HG03064 (cell line): ENCODE results near the gene ABCA13.

Experiments used
- ATAC-seq: cut with Tn5 transposase; IDR thresholded peaks from one replicate; pipeline ENCODE4 v1.9.1; 2021; ENCODE audit warnings: low read depth; ENCODE audit not compliant: unreplicated experiment

ABCA13 gene

DNA sequence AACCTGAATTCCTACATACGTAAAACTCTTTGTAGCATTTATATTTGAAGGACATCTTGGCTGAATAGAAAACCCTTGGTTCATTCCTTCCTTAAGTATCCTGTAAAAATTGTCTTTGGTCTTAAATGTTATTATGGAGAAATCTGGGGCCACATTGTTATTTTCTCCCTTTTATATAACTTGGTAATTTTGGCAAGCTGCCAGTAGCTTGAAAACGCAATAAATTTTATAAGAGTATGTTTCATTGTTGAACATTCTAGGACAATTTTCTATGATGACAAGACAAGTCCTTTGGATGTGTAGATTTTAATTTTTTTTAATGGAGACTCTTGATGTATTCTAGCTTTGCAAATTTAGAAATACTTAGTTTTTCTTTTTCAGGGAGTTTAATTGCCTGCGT is 191.9 kb downstream of the ABCA13 start:
- ATAC-seq, result no peak

GRCh38 chr7:48365010-48365409 is 193.8 kb downstream of the ABCA13 start:
- ATAC-seq, result no peak

DNA sequence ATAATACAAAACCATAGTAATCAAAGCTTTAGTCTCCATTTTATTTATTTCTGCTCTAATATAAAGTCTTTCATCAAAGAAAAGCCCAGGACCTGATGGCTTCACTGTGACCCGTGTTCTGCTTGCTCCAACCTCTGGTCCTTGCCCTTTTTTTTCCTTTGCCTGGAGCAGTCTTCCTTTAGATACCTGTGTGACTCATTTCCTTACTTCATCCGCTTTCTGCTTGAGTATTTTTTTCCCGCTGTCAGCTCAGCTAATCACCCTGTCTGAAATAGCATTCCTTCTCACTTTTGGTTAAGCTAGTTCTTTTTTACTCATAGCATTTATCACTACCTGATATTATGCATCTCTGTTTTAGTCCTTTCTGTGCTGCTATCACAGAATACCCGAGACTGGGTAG is 194.8 kb downstream of the ABCA13 start:
- no peak for ATAC-seq

- ATAC-seq, result no peak
Observed at GRCh38 chr7:48376263-48376662, 205.0 kb downstream of the ABCA13 start.

DNA sequence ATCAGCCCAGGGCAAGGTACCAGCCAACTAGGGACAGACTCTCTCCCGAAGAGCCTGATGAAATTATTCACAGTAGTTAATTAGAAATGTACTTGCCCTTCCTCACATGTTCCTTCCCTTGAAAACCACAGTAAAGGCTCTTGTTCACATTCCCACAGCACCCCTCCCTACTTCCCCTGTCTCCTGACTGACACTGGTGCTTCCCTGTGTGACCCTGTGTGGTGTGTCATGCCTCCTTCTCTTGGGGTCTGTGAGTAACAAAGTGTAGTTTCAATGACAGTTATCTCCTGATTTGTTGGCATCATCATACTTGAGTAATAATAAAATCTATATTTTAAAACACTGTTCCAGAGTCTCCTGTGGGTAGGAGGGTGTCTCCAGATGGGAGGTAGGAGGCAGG is 209.7 kb downstream of the ABCA13 start:
- no peak for ATAC-seq

DNA sequence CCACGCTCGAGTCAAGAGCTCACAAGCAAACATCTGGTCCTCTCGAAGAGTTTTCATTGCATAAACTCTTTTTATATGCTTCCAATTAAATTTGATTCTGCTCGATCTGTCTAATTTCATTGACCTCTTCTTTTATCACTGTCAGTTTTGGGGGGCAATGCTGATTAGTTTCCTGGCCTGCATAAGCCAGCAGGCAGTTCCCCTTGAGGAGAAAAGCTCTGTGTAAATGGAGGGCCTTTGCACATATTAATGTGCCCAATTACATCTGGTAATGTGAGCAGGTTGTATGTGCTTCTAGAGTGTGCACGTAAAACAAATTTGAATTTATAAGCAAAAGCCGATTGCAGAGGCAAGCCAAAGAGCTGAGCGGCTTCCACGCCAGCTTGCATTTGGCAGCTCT is 210.3 kb downstream of the ABCA13 start:
- ATAC-seq, result no peak

DNA sequence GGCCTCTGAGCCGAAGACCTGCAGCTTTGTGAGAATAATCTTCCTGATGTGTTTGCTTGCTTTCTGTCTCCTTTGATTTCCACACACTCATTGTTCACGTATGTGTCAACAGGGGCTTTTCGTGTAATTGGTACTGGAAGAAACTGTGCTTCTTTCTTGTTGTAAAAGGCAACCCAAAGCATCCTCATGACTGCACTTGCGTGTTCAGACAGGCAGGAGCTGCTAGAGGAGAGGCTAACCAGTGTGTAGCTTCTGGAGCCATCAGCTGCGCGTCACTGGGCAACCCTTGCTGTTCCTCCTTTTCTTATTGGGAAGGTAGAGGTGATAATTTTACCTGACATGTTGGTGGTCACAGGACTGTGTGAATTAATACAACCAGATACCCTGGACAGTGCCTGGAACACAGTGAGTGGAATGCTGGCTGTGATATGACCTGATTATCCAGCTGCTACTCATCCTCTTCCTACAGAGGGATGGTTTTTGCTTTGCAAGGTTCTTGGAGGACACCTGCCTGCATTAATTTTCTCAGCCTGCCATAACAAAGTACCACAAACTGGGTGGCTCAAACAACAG is 213.0 kb downstream of the ABCA13 start:
- ATAC-seq, result no peak

- ATAC-seq, result no peak
Observed at GRCh38 chr7:48387932-48388331, 216.7 kb downstream of the ABCA13 start.

GRCh38 chr7:48388911-48389310 is 217.7 kb downstream of the ABCA13 start:
- ATAC-seq, result no peak

DNA sequence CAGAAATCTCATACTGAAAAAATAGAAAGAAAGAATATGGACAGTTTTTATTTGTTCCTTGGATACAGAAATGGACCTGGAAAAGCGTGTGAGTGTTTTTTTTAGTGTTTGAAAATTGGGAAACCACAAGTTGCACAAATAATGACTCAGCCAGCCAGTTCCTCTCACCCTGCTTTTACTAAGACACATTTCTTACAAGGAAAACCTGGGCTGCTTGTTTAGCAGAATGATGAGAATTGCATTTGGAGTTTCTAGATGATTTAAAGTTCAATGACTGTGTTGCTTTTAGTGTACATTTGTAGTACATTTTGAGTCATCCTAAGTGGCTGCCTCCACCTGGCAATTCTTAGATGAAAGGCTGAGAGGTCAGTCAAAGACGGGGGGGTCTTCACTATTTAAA is 218.7 kb downstream of the ABCA13 start:
- ATAC-seq, result no peak

DNA sequence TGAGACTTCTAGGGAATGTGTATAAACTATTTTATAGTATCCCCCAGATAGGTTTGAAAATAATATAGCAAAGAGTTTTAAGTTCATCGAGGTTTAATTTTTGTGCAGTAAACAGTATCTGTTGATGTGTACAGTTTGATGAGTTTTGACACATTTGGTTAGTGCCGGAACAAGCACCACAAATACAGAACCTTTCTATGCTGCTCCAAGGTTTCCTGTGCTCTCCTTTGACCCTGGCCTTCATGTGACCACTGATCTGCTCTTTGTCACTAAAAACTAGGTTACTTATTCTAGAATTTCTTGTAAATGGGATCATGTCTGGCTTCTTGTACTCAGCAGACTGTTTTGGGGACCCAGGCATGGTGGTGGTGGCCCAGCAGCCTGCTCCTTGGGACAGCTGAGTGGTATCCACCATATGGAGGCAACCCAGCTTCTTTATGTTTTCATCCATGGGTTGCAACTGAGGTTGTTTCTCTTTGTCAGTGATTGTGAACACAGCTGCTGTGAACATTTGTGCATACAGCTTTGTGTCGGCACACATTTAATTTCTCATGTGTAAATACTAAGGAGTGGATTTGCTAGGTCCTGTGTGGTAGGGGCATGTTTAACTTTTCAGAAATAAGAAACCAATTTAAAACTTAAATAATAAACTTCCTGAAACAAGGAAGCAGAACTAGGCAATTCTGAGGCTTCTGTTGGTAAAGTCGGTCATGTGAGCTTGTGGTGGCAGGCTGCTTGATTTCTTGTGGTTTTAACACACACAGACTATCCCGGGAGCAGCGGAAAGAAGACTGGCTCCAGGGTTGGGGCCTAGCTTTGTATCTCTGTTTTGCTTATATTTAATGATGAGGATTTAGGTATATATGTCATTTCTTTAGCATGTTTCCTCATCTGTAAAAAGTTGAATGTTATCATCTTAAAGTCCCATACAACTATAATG is 219.4 kb downstream of the ABCA13 start:
- ATAC-seq, result no peak

DNA sequence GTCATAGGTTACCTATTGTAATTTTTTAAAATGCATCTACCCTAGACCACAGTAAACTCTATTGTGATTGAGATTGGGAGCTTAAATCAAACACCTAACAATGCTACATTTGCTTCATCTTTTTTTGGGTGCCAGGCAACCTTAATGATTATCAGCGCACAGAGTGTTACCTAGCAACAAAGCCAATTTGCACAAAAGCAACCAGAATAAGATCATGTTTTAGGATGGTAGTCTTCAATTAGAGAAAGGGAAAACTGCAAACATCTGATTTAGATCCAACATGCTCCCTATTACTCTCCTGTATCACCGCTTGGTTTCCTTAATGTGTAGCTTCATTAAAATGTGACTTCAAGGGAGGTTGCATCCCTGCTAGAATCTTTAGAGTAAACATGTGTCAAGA is 226.9 kb downstream of the ABCA13 start:
- no peak for ATAC-seq

DNA sequence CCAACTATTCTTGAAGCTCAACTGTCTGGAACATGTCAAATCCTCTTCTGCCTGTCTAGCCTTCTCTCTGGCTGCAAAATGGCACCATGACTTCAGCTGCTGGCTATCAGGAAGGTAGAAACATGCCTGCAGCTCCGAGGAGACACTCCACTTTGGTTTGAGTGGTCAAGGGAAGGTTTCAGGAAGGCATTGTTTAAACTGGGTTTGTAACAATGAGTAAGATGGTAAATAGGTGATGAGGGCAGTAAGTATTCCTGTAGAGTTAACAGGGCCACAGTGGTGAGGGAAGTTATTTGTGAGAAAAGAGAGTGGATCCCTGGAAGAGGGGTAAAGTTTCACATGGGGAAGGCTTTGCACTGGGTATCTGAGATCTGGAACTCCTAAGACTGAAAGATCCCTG is 231.5 kb downstream of the ABCA13 start:
- no peak for ATAC-seq

GRCh38 chr7:48408731-48409130 is 237.5 kb downstream of the ABCA13 start:
- no peak for ATAC-seq

- ATAC-seq, result no peak
Observed at GRCh38 chr7:48411619-48412018, 240.4 kb downstream of the ABCA13 start.

GRCh38 chr7:48414011-48414732 is 242.9 kb downstream of the ABCA13 start:
- no peak for ATAC-seq

DNA sequence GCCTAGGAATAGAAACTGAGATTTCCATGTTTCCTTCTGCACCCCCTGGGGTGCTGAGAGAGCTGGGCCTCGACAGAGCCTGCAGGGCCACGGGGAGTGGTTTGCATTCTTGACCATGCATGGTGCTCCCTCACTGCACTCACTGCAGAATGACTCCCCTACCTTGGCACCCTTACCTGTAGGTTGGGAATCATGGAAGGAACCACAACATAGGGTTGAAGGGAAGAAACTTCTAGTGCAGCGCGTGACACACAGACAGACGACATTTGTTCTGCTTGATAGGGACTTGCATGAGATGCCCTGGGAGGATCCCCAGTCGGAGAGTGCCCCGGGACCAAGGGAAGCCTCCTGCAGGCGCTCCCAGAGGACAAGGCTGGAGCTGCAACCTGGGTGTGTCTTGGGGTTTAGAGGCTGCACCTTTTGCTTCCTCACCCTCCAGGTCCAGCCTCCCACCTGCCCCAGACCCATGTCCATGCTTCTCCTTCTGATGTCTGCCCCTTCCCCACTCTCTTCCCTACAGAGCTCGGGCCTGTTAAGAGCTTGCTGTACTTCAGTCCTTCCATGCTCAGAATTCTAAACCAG is 245.2 kb downstream of the ABCA13 start:
- ATAC-seq, result no peak

DNA sequence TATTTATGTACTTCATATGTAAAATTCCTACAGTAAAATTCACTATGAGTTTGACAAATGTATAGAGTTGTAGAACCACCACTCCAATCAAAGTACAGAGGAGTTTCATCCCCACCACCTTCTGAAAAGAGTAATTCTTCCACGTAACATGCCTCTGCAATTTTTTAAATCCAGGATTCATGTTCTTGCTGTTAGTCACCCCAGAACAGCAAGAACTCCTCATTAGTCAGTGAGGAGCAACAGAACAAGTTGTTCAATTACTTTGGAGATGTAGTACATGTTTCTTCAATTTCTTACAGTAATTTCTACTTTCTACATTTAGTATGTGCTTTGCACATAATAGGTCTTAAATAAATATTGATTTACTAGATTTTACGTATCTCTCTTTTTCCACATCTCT is 248.1 kb downstream of the ABCA13 start:
- no peak for ATAC-seq

GRCh38 chr7:48420206-48420605 is 248.9 kb downstream of the ABCA13 start:
- ATAC-seq, result no peak

DNA sequence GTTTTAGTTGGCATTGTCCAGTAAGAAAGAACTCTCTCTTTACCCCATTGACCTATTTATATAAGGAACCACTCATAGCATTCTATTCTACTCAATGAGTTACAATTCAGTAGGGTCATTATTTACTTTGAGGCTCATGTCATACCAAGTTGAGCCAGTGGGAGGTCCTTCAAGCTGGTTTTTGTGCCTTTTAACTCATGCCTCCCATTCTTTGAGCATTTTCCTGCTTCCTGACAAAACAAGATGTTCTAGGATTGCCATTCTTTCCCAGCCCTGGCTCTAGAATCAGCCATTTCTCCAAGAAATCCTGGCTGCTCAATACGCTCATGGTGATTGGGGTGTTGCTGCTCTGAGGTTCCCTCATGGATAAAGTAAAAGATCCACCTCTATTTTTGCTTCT is 250.1 kb downstream of the ABCA13 start:
- no peak for ATAC-seq

GRCh38 chr7:48424731-48425130 is 253.5 kb downstream of the ABCA13 start:
- no peak for ATAC-seq
